Sigmoid colon (tissue), 4 donors: ENCODE measurements around the gene MPLKIP.
"Not testable (repeated sequence)": the region's sequence is repeated elsewhere in the genome, so short reads cannot be mapped to it uniquely, and the experiment has no call there.

Source experiments
- POLR2A ChIP-seq, 2 donors: fragments of 450-650 bp; IDR thresholded peaks; one replicate each; pipeline ENCODE4 v1.6.1; 2016; ENCODE audit warnings: antibody characterized with exemption in 2 of 2, mild to moderate bottlenecking in 2 of 2, moderate library complexity in 2 of 2
- POLR2AphosphoS5 ChIP-seq, 4 donors: sonication (generic); formaldehyde crosslinking; IDR thresholded peaks; one replicate each; pipeline ENCODE4 v1.6.1; 2017; ENCODE audit warnings: antibody characterized with exemption in 4 of 4
- TF ChIP-seq, protein P1 (sequence below), 4 experiments: fragments of 450-650 bp in 3 of 4; fragments of 200-600 bp in 1 of 4; IDR thresholded peaks; one replicate each; pipeline ENCODE4 v1.5.1; 2016 to 2019; ENCODE audit warnings: antibody characterized with exemption in 4 of 4, mild to moderate bottlenecking in 3 of 4, moderate library complexity in 2 of 4

DNA sequence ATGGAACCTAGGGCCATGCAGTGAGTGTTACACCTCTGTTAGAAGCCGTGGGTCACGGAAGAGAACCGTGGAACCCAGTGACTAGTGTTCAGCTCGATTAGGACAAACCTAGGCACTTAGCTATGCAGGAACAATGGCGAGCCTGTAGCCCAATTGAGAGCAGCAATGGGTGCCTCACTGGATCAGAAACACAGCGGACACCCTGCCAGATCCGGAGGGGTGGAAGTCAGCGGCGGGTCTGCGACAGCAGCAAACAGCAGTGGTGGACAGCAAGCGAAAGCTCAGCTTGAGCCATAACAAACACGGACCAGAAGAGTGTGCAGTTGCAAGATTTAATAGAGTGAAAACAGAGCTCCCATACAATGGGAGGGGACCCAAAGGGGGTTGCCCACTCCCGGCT, 38.7 kb upstream of the MPLKIP start:
- TF ChIP-seq, protein P1, sequence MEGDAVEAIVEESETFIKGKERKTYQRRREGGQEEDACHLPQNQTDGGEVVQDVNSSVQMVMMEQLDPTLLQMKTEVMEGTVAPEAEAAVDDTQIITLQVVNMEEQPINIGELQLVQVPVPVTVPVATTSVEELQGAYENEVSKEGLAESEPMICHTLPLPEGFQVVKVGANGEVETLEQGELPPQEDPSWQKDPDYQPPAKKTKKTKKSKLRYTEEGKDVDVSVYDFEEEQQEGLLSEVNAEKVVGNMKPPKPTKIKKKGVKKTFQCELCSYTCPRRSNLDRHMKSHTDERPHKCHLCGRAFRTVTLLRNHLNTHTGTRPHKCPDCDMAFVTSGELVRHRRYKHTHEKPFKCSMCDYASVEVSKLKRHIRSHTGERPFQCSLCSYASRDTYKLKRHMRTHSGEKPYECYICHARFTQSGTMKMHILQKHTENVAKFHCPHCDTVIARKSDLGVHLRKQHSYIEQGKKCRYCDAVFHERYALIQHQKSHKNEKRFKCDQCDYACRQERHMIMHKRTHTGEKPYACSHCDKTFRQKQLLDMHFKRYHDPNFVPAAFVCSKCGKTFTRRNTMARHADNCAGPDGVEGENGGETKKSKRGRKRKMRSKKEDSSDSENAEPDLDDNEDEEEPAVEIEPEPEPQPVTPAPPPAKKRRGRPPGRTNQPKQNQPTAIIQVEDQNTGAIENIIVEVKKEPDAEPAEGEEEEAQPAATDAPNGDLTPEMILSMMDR (IDR thresholded peaks at IDR 0.05) = not testable (repeated sequence)
- not testable (repeated sequence) for TF ChIP-seq POLR2AphosphoS5, POLR2A (IDR thresholded peaks at IDR 0.05)
